Stimulated activated CD8-positive, alpha-beta memory T cell treated with anti-CD3 and anti-CD28 coated beads, Interleukin-4, amount 100 ng/mL, for 48 hours (primary cell): ENCODE results near the gene CFAP20DC.

ENCODE experiments used
- DNase-seq: peaks from one replicate; pipeline ENCODE4 v3.0.0-alpha.2; 2020

Gene CFAP20DC

DNA sequence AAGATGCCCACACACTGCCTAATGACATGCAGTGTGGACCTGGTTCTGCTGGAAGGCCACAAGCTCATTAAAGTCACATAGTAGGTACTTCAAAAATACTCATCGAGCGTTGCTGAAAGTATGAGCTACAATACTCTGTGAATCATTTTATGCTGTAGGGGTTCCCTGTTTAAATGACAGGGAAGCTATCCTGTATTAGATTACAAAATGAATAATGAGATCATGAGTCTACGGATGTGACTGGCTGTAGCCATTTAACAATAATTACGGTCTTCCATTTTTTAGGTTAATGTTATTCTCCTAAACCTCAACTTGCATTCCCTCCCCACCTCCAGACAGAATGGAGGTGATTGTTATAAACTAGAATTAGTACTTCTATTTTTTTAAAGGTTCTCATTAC is 255.1 kb downstream of the CFAP20DC start:
- DNase-seq, result no peak

DNA sequence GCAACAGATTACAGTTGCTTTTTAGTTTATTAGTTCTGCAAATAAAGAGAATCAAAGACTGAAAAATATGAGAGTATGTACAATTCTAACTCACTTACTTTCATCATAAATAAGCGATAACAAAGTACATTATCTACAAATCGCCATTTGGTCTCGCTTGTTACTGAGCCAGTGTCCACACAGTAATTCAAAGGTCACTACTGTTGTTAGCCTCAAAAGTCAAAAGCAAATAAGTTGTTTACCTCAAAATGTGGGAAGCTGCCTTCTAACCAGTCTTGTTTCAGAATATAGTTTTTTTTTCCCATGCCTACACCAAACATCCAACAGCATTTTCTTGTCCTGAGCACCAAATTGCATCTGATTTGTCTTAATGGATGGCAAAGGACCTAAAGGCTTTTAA is 255.9 kb downstream of the CFAP20DC start:
- no peak for DNase-seq

DNA sequence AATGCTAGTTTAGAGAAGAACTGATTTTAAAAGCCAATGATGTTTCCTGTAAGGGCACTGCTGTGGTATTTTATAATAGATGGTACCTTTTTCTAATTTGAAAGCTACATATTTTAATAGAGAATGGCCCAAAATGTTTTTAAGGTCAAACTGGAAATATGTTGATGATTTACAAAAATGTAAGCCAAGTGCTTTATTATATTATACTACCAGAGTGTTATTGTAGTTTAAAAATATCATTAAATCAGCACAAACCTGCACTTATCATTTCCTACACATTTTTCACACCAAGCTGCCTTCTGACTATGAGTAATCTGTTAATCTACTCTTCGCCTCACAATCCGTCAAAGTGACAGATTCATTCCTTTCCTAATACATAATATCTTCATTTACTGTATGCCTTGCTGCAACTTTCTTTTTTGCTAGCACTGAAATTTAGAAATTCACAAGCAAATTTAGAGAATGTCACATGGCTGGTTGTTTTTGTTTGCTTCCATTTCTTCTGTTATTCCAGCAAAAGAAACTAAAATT is 256.8 kb downstream of the CFAP20DC start:
- no peak for DNase-seq

DNA sequence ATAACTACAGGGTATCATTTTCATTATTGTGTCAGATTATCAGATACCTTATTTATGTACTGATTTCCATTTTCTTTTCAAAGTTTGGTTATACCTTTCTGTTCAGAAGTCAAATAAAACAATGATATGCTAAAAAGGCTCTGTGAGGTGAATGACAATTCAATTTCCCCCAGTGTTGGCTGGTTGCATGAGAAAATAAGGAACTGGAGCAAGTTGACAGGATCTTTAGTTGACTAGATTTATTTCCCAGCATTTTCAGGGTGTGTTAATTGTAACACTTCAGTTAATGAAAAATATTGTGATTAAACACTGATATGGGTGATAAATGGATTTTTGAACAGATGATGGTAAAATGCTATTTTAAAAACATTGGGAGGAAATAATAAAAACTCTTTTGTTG is 260.4 kb downstream of the CFAP20DC start:
- no peak for DNase-seq

DNA sequence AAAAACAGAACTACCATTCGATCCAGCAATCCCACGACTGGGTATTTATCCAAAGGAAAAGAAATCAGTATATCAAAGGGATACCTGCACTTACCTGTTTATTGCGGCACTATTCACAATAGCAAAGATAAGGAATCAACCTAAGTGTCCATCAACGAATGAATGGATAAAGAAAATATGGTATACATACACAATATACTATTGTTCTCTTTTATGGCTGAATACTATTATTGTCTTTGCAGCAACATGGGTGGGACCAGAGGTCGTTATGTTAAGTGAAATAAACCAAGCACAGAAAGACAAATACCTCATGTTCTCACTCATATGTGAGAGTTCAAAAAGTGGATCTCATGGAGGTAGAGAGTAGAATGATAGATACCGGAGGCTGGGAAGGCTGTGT is 264.9 kb downstream of the CFAP20DC start:
- DNase-seq, result no peak

DNA sequence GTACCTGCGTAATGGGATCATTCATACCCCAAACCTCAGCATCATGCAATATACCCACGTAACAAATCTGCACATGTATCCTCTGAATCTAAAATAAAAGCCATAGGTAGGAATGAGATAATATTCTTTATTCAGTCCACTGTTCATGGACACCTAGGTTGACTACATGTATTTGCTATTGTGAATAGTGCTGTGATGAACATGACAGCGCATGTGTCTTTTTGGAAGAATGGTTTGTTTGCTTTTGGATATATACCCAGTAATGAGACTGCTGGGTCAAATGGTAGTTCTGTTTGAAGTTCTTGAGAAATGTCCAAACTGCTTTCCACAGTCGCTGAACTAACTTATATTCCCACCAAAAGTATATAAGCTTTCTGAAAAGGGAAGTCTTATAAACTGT is 265.4 kb downstream of the CFAP20DC start:
- no peak for DNase-seq

DNA sequence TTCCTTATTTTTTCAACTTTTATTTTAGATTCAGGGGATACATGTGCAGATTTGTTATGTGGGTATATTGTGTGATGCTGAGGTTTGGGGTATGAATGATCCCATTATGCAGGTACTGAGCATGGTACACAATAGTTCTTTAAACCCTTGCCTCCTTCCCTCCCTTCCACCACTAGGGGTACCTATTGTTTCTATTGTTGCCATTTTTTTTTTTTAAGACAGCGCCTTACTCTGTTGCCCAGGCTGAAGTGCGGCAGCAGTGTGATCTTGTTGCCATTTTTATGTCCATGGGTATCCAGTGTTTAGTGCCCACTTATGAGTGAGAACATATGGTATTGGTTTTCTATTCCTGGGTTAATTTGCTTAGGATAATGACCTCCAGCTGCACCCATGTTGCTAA is 266.0 kb downstream of the CFAP20DC start:
- DNase-seq, result no peak

DNA sequence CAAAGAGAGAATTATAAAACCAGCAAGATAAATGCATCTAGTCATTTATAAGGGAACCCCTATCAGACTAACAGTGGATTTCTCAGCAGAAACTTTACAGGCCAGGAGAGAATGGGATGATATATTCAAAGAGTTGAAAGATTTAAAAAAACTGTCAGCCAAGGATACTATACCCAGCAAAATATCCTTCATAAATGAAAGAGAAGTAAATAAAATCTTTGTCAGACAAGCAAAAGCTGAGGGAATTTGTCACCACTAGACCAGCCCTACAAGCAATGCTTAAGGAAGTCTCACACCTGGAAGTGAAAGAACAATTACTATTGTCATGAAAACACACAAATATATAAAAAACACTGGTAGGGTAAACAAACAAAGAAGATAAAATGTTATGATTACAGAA is 269.9 kb downstream of the CFAP20DC start:
- DNase-seq, result no peak

DNA sequence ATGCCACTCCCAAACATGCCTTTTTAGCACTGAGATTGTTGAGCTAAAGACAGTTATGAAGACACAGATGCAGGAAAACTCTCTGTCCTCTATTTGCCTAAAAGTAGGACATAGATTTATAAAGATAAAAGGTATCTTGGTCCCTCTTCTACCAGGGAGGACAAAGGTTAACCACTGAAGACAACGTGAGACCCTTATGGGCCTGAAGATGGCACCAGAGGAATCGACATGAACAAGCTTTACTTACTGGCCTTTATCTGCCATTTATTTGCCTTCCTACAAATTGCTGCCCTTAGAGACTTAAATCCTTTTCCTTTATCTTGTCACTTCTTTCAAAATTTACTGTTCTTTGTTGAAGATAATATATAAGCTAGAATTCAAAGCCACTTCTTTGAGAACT is 273.6 kb downstream of the CFAP20DC start:
- DNase-seq, result no peak

DNA sequence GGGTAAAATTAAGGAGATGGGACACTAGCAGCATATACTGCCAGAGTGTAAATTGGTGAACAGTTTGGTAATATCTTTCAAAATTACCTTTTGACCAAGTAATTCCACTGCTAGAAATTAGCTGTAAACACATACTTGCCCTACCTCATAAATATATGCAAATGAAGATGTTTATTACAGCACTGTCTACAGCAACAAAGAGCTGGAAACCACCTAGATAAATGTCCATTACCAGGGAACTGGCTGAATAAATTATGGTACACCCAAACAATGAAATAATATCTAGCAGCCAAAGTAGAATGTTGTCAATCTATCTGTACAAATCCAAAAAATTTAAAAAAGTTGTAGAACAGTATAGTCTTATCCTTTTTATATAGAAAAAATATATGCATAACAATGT is 277.4 kb downstream of the CFAP20DC start:
- no peak for DNase-seq

DNA sequence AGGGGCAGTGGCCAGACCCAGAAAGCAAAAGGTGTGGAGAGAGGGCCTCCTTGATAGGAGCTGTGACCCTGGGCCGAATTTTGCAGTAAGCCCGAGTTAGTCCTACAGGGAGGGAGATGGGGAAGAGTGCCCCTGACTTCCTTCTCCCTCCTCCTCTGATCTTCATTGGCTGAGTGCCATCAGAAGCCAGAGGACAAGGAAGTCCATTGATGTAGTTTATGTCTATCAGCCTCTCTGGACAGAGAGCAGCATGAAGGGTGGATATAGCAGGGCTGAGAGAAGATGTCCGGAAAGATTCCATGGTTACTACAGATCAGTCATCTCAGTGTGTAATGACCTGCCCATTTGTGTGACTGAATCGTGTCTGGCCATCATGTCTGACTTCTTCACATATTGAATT is 280.8 kb downstream of the CFAP20DC start:
- no peak for DNase-seq

DNA sequence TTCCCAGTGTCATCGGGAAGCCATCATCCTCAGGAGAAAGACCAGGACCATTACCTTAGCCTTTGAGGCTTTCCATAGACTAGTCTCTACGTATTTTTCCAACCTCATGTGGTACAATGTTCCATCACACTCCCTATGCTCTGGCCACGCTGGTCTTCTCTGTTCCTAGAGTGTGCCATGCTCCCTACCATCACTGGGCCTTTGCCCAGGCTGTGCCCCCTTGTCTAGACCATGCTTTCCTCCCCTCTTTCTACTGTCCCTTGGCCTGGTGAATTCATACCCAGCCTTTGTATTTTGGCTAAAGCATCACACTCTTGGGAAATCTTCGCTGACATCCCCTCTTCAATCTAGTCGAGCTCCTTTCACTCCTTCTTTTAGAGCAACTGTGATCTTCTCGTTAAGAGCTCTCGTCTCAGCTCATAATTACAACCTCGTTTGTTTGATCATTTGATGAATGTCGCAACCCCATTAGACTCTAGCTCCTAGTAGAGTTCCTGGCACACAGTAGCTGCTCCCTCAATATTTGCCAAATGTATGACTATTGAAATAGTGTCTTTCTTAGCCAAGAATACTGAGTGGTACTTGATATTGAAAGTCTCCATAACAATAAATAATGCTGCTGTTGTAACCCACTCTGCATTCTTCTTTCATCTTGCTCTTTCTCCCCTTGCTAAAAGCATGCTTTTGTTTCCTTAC is 283.1 kb downstream of the CFAP20DC start:
- no peak for DNase-seq

DNA sequence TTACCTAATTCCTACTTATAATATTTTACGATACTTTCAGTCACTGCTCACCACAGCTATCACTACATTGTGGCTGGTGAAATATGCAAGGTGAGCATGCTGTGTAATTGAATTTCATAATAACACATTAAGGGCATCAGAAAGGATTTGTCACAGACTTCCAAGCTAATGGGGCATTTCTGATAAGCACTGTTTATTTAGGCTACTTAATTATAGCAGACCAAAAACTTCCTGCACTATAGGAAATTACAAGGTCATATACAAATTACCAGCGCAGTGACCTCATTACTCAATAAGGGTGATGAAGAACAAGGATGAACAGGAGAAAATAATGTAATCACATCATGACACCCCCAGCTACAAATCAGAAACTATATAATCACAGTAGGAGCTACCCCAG is 294.7 kb downstream of the CFAP20DC start:
- DNase-seq, result no peak

DNA sequence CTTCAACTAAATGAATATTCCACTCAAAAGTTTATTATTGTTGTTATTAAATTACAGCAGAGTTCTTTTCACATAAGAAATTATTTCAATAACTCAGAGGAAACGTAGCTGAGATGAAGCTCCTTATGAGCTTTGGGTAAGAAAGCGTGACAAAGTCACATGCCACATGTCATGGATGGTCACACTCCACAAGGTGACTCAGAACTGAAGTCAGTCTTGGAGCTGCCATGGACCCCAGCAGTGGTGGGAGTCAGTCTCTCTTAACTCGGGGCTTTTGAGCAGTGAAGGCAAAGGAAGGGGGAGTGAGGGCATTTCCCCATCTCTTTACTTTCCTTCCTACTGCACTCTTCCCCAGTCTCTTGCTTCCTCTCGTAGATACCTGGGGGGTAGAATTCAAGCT is 295.8 kb downstream of the CFAP20DC start:
- DNase-seq, result no peak

DNA sequence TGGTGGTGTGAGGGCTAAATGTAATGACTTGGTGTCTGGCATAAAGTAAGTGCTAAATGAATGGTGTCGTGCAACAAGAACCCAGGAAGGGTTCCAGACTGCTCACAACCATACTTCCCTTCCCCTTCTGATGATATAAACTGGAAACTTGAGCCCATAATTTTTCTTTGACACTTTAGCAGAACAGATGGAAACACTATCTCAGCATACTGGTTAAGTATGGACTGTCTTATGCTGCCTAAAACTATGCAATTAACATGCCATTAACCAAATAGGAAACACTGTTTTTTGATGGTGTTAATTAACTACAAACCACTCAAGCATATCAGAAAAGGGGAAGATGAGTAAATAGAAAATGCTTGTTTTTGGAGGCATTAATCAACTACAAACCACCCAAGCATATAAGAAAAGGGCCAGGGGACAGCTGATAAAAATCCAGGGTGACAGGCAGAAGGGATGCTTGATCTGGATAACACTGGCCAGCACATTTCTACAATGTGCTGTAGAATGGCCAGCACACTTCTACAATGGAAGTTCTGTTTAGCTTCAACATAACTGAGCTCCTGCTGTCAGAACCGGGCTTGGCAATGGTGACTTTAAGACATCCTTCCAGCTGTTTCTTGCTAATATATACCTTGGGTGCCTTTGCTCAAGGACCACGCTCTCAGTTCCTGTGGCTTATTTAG is 297.8 kb downstream of the CFAP20DC start:
- DNase-seq, result no peak

DNA sequence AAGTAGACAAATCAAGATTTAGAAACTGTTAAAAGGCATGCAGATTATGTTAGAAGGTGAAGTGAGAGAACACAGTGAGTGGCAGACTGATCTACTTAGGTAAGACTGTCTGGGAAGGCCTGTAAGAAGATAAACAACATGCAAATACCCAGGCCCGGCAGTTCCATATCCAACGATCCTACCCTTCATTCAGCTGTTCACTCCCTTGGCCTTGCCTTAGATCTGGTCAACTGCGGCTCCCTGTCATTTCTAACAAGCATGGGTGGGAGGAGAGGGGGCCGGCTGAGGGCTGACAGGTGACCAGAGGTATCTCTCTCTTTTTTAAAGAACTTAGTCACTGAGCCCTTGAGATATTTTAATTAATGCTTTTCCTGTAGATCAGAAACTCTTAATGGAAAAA is 298.6 kb downstream of the CFAP20DC start:
- DNase-seq, result no peak

DNA sequence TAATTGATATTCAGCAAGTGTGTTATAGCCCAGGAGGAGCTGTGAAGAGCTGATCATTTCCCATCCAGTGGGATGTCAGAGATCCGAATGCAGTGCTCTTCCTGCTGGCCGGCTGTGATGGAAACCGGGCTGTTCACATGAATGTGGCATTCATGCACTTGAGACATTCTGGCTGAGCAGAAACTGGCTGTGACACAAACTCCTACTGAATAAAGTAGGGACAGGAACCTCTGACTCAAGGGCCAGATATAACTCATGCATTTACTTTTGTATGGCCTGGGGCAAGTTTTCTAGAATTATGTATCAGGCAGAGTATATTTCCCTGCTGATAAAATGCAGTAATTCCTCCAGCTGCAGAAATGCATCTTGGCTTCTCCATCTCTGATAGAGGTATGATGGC is 299.9 kb downstream of the CFAP20DC start:
- no peak for DNase-seq

DNA sequence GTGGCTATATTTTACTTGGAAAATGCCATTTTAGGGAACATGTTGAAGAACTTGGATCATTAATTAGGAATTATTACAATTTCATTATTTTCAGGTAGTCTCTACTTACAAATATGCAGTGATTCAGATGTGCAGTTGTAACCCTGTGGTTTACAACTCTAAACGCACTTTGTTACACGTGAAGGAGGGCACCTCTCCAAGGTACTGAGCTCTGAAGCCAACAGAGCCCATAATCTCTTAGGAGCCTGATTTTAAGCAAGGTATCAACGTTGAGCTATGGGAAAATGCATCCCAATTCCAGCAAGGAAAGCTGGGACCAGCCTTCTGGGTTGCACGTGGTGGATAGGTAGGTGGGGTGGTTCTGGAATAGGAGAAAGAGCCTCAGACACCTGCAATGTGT is 301.8 kb downstream of the CFAP20DC start:
- no peak for DNase-seq

DNA sequence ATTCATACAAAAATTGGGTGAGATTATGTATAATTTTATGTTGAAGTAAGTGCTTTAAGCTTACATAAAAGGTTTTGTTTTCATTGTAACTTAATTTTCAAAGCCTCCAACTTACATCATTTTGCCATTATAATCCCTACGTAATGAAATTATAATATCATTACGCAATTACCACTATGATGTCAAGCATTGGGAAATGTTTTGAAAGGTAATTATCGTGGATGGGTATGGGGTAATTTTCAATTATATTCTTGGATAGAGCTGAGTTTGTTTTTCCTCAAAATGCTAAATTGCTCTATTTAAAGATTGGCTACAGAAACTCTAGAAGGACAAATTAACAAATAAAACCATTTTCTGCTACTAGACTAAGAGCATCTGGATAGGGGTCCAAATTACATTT is 303.1 kb downstream of the CFAP20DC start:
- DNase-seq, result no peak

DNA sequence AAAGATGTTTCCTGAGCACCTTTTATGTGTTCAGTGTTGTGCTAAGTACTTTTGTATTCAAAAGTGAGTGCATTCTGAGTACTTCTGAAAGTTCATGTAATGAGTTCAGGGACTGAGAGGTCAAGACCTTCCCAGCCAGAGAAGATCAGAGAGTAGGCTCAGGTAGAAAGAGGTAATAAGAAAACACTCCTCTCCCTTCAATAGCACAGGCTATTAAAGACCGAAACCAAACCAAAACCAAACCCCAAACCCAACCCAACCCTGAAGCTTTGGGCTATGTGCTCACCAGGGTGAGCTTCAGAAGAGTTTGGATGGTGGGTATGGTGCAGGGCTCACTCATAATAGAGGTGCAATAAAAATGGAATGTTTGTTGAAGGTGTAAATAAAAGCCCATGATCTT is 306.5 kb downstream of the CFAP20DC start:
- DNase-seq, result no peak

DNA sequence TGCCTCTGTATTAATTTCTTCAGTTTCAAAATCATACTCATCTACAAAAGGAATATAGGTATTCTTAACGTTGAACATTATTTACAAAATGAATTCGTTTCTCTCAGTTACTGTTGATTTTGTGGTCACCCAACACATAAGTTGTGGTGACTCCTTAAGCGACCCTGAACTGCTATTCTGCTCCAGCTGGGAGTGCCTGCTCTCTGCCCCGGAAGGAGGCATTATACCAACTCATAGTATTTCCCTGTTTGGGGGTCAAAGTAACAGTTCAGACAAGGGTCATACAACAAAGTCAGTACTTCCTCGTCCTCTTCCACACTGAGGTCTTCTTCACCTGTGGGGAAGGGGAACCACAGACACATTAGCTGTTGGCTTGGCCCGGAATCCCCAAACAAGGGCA is 307.6 kb downstream of the CFAP20DC start:
- DNase-seq, result no peak

DNA sequence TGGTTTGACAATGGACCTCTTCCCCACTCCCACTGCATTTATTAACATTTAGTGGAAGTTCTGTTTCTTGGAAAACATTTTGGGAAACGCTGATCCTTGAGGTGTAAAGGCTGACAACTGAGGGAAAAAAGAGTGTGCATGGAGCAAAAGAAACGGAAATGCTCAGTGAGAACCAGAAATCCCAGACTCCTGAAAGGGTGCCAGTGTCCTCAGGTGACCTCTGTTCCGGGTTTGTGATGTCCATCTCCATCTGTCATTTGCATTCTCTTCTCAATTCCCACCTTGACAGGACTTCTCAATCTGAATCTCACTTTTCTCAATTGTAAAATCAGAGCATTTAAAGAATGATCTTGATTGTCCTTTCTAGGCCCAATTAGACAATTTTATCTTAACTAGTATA is 312.2 kb downstream of the CFAP20DC start:
- DNase-seq, result no peak

DNA sequence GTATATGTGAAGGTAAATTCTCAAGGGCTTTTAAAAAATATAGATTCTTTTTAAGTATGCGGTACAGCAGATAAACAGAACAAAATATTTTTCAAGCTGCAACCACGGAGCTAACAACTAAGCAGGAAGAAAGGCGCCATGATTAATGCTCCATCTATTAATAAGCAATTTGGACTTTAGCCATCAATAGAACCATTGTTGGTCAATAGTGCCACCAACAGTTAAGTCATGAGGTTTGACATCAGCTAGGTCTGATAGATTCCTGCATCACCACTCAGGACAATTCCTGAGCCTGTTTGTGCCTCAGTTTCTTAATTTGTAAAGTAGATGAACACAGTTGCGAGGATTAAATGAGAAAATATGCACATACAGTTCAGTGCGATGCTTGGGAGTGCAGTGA is 318.2 kb downstream of the CFAP20DC start:
- no peak for DNase-seq

DNA sequence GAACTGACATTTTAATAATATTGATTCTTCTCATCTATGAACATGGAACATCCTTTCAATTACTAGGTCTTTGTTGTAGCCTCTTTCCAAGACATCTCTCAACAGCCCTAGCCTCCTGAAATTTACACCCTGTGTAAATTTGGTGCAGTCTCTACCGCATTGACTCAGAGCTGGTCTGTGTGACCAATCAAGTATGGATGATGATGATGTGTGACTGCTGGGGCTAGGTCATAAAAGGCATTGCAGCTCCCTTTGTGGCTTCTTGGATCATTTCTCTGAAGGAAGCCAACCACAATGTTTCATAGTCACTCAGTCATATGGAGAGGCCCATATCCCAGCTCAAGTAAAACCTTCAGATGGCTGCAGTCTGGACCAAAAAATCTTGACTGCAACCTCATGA is 321.1 kb downstream of the CFAP20DC start:
- no peak for DNase-seq

DNA sequence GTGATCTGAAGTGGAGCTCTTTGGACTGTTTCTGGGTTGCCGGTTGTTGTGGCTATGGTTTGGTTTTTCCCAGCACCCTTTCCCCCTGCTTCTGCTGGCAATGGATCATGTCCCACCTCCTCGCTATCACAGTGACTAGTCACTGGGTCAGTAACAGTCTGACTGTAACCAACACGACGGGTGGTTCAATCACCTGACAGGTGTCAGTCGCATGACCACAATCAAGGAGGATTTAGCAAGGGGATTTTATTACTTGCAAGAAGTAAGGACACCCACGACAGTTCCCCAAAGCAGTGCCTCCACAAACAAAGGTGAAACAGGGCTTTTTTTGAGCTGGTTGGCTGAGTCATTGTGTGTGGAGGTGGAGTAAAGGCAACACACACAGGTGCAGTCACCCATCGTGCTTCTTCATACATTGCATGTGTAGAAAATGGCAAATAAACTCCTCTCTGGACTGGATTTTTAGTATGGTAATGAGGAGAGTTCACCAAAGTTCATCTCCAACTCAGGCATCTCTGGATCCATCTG is 324.4 kb downstream of the CFAP20DC start:
- DNase-seq, result no peak
